T-helper 2 cell treated with Interferon-gamma antibody and Interleukin-4, amounts not matched to agents 100 ng/mL and 5 ng/mL, for 36 hours (primary cell): Measurements from ENCODE around the gene SH3BP2. TPM values are rescaled to one million over a fixed set of nuclear protein-coding genes. Genes with fewer than 3 reads are reported as not detected.

ENCODE experiments used
- intact Hi-C: fragments of 100-400 bp; cut with micrococcal nuclease; formaldehyde crosslinking; loops from one replicate; pipeline ENCODE4 v1.15.1; 2023
- total RNA-seq: library from RNA; stranded (reverse); gene quantifications from 2 replicates; pipeline ENCODE4 v1.2.3, GENCODE V29; 2022

SH3BP2 gene, protein sequence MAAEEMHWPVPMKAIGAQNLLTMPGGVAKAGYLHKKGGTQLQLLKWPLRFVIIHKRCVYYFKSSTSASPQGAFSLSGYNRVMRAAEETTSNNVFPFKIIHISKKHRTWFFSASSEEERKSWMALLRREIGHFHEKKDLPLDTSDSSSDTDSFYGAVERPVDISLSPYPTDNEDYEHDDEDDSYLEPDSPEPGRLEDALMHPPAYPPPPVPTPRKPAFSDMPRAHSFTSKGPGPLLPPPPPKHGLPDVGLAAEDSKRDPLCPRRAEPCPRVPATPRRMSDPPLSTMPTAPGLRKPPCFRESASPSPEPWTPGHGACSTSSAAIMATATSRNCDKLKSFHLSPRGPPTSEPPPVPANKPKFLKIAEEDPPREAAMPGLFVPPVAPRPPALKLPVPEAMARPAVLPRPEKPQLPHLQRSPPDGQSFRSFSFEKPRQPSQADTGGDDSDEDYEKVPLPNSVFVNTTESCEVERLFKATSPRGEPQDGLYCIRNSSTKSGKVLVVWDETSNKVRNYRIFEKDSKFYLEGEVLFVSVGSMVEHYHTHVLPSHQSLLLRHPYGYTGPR
- total RNA-seq: 73.7 and 76.0 TPM in 2 replicates

DNA sequence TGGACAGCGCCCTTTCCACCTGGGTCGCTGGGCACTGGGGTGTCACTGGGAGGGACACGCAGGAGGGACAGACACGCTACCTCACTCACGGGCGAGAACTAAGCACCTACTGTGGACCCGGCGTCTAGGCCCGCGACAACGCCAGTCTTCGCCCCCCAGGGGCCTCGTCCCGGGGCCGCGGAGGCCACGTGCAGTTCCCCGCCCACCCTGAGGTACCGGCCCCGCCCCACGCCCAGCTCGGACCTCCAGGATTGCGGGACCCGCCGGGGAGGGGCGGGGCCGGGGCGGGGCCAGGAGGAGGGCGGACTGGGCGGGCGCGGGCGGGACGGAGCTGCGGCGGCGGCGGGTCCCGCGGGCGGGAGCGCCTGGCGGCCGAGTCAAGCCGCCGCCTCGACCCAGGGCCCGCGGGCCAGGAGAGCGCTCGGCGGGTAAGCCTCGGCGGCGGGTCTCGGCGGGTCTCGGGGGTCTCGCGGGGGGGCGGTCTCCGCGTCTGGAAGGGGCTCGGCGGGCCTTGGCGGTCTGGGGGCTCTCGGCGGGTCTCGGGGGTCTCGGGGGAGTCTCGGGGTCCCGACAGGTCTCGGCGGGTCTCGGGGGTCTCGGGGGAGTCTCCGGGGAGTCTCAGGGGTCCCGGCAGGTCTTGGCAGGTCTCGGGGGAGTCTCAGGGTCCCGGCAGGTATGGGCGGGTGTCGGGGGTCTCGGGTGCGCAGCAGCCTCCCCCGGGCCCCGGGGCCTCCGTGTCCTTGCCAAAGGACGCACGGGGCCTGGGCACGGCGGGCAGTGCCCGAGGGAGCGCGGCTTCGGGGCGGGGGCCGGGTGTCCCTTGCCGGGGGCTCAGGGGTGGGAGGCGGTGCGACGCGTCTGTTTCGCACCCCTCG lies at the start of gene SH3BP2:
Gene SH3BP2, plus strand, starts transcription at position 375 of the 875 bp plus-strand sequence. CDS start 27,533 bp downstream, outside the sequence.
- intact Hi-C loops: no loop called here

DNA sequence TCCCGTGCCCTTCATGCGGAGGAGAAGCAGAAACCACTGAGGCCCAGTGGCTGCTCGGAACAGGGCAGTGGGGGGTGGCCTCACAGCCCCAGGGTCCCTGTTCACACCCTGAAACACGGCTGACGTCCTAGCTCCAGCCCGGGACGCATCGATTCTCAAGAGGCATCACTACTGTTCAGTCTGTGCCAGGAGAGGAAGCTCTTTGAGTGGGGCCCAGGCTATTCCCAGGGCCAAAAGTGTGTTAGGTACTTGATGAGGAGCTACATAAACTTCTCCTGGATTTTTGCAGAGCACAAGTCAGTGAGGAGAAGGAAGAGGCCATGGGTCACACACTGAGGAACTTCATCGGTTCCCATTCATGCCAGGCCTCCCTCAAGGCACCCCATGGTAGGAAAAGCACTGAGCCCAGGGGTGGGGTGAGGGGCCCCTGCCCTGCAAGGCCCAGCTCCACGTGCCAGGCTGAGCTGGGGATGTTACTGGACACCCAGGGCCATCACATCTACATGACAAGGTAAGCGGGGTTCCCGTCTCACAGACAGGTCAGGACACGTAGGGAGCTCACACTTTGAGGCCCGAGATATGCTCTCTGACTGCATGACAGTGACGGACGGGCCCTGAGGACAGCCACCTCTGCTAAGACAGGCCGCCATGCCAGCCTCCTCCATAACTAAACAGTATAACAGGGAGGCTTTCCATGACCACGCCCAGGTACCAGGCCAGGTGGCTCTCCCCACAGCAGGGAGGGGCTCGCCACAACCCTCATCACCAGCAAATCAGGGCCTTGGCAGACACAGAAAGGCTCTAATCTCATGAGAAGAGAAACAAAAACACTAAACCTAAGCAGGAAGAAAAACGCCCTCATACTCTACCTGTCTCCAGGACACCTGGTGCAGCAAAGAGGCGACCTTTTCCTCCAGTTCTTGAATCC lies 49.1 kb upstream of the SH3BP2 start:
- intact Hi-C loops: no loop called here

DNA sequence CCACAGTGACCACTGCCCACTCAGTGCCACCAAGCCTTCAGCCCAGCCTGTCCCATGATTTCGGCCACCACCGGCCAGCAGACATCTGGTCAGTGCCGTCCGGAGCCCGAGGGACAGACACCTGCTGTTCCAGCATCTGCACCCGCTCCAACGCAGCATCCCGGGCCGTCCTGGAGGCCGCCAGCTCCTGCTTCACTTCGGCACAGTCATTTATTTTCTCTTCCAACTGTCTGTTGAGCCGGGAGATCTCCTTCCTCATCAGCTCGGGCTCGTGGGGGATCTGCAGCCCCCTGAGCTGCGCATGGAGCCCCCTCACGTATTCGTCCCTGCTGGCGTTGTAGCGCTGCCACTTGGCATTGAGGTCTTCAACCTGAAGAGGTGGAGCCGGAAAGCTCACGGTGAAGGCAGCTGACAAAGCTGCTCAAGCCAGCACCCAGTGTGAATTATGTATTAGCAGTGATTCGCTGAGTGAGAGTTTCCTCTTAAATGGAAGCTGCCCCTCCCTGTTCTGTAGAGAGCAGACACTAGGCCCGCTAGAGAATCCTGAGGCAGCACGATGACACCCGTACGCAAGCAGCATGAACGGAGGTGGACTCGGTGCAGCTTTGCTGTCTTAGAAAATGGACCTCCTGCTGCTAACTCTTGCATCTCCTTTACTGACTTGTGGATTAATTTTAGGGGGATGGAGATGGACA lies 48.2 kb upstream of the SH3BP2 start:
- intact Hi-C loops: loop anchor here (5.0 kb wide), 1 partner anchor 193 kb away; no protein-coding TSS in a partner anchor

DNA sequence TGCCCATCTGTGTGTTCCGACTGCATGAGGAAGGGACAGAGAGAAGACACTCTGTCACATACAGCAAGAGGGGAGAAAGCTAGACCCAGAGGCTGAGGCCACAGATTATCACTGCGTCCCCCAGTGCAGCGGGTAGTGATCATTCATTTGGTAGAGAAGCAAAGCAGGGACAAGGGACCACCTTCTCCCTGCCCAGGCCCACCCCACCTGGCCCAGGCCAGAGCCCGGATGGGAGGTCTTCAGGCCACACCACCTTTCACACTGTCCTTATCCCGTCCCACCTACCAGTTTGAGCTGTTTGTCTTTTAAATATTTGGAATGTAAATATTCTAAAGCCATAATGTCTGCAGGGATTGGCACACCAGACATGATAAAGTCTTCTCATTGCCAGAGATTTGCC lies 47.4 kb upstream of the SH3BP2 start:
- intact Hi-C loops: loop anchor here (5.0 kb wide), 1 partner anchor 192 kb away; no protein-coding TSS in a partner anchor

- intact Hi-C loops: loop anchor here (1.0 to 5.0 kb wide), 3 partner anchors 10 to 209 kb away; partner anchors contain the start of genes FAM193A and TNIP2
Observed at GRCh38 chr4:2745981-2746806, 46.7 kb upstream of the SH3BP2 start.

DNA sequence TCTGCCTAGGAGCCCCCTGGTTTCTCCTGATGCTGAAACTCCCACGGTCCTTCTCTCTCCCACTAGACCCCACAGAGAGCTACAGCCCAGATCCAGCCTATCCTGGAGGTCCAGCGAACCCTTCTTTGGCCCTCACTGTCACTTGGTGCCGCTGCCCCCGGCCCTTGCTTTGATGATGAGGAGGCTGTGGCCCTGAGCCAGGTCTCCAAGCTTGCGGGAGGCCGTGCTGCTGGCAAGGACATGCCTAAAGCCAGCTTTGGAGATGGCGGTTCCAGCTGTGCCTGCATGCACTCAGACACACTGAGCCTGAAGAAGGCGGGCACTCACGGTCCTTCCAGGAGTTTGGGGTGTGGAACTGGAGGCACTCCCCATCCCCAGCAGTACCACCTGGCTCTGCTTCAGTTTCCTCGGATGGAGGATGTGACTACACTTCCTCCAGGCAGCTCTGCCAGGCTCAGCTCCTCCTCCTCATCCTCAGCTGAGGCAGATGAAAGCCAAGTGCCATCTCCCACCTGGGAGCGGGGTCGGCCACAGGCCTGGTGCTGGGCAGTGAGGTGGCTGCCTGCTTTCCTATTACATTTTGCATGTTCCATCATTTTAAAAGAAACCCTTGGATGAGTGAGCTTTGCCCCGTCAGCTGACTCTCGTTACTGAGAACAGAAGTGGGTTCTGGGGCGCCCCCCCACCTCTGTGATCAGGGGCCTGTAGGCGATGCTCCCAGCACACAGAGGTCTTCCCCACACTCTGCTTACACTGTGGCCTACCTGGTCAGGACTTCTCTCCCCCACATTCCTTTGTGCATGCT lies 45.8 kb upstream of the SH3BP2 start:
- intact Hi-C loops: loop anchor here (1.0 to 5.0 kb wide), 3 partner anchors 9 to 210 kb away; partner anchors contain the start of genes FAM193A and TNIP2

DNA sequence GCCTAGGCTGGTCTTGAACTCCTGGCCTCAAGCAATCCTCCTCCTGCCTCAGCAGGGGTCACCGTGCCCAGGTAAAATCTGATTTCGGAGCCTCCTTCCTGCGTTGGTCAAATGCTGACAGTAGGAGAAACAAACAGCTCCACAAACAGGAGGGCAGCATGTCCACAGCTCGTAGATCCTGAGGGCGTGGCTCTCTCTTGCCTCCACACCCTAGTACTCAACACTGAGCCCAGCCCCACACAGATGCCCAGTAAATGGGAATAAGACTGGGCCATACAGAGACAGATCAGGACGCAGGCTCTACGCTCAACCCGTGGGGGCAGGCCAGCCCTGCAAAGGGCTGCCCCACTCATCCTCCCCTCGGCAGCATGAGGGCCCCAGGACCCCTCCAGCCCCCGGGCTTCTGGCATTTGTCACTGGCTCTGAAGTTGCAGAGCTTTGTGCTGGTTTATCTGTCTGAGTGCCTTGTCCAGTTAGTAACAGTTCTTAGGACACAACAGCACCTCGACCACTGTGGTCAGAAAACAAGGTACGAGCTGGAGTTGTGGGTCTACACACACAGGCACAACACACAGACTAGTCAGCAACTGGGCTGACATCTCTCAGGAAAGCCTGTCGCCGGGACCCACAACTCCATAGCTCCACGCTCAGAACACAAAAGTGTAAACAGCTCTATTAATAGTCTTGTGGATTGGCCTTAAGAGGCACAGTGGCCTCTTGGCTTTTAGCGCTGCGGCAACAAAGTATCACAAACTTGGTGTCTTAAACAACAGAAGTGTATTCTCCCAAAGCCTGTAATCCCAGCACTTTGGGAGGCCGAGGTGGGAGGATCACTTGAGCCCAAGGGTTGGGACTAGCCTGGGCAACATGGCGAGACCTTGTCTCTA lies 41.9 kb upstream of the SH3BP2 start:
- intact Hi-C loops: loop anchor here (10.0 kb wide), 1 partner anchor 784 kb away; the partner anchor contains the start of gene LRPAP1

DNA sequence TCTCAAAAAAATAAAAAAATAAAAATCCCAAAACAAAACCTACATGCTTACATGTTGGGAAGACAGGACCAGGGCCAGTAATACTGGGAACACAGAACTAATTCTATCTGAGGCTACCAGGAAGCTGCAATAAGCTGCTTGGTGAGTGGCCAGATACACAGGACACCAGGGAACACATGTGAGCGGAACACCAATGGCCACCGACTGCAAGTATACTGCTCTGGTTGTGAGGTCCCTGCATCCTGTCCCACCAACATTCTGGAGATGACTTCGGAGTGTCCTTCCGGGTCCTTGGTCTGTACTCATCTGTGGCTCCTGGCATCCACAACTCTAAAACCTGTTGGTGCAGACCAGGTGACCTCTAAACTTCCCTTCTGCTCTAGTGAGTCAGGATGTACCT lies 39.4 kb upstream of the SH3BP2 start:
- intact Hi-C loops: loop anchor here (10.0 kb wide), 1 partner anchor 781 kb away; the partner anchor contains the start of gene LRPAP1

- intact Hi-C loops: loop anchor here (10.0 kb wide), 1 partner anchor 780 kb away; the partner anchor contains the start of gene LRPAP1
Observed at GRCh38 chr4:2754848-2755819, 37.8 kb upstream of the SH3BP2 start.

GRCh38 chr4:2755821-2756690 lies 36.8 kb upstream of the SH3BP2 start, which contains the start of gene TNIP2:
Gene TNIP2 (minus strand): TSS chr4:2756336. CDS start chr4:2756289, 47 bp downstream.
- intact Hi-C loops: loop anchor here (1.0 to 10.0 kb wide), 5 partner anchors 10 to 779 kb away; partner anchors contain the start of genes GRK4, HTT, HTT-AS and LRPAP1

- intact Hi-C loops: loop anchor here (1.0 to 10.0 kb wide), 5 partner anchors 11 to 778 kb away; partner anchors contain the start of genes GRK4, HTT, HTT-AS and LRPAP1
Observed at GRCh38 chr4:2756691-2757350, 36.1 kb upstream of the SH3BP2 start.

- intact Hi-C loops: loop anchor here (2.0 to 10.0 kb wide), 2 partner anchors 317 to 777 kb away; partner anchors contain the start of genes HTT, HTT-AS and LRPAP1
Observed at GRCh38 chr4:2757426-2757825, 35.5 kb upstream of the SH3BP2 start.
